Fibroblast of the conjunctiva (primary cell): Measurements from ENCODE around the gene SMPD2.

Experiments used
- DNase-seq: peaks from one replicate; pipeline ENCODE4 v3.0.0-alpha.2; 2010; ENCODE audit warnings: low read depth

Gene SMPD2

DNA sequence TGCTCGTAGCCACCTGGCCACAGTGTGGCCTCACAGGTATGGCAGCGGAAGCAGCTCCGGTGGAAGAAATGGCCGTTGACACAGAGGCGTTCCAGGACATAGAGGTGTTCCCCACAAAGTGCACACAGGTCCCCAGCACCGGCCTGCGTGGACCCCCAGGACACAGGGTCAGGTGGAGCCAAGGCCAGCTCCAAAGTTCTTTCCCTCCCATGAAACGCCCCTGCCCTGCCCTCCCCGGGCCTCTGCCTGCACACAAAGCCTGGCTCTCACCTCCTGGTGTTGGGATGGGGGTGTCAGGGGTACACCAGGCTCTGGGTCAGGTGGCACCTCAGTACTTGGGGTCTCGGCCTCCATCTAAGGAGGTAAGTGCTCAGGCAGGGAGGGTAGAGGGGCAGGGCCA, 6.6 kb downstream of the SMPD2 start:
- DNase-seq: no peak

DNA sequence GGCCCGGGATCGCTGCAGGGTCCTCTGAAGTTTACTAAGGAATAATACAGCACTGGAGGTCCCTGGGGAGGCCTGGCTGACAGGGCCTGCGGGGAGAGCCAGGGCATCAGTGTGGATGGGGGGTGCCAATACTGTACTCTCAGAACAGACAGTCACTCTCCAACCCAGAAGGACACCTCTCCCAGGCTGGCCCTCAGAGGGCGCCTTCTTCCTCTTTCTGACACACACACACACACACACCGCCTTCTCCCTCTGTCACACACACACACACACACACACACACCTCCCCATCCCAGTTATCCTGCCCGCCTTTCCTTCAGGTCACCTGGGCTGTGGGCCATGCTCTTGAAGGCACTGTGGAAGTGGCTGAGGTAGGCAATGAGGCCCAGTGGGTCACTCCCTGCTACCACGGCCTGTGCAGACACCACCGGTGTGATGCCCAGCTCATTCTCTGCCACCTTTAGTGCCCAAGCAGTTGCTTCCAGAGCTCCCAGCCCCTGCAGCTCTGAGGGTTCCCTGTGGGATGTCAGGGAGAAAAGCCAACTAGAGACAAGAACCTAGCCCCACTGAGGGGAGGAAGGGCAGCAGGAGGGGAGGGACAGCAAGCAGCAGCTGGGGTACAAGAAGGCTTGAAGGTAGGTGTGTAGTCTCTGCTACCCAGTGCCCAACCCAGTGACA, 7.5 kb downstream of the SMPD2 start:
- no peak for DNase-seq

DNA sequence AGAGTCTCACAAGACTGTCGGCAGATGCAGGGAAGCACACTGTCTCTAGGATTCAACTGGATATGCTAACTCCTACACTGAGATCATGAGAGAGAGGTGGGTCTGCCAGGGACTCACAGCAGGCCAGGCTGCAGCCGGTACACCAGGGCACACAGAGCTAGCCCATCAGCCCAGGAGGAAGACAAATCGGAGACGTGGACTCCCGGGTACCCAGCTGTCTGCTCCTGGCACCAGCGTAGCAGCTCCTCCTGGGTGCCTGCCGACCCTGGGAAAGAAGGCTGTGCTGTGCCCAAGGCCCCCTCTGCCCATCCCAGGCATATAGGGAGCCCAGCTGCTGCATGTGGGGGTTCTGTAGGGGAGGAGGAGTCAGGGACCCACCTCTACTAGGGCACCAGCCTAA, 8.1 kb downstream of the SMPD2 start:
- no peak for DNase-seq

DNA sequence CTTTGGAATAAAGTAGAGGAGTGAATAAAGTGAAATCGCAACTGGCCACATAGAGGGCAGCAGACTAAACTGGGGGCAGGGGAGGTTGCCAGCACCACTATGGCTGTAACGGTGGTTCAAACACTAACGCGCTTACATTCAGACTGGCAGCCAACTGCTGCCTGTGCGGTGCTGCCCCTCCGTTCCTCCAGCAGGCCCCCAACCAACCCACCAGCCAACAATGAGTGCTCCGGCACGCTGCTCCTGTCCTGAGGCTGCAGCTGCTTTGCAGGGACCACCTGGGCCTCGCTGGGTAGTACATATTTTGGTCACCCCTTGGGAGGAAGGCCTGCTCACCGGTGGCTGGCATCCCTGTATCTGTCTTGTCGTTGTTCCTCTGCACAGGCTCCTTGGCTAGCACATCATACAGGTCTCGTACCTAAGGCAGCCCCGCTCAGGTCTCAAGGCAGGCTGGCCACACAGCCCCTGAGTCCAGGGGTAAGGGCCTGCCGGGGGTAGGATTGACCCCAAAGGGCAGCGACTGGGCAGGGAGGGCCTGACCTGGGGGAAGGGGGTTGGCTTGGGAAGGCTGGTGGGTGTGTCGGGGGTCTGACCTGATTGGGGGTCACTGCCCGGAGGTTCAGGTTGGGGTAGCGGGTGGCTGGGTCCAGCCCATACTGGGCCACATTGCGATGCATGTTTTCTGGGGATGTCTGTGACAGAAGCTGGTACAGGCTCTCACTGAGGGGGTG, 8.7 kb downstream of the SMPD2 start:
- DNase-seq: no peak

DNA sequence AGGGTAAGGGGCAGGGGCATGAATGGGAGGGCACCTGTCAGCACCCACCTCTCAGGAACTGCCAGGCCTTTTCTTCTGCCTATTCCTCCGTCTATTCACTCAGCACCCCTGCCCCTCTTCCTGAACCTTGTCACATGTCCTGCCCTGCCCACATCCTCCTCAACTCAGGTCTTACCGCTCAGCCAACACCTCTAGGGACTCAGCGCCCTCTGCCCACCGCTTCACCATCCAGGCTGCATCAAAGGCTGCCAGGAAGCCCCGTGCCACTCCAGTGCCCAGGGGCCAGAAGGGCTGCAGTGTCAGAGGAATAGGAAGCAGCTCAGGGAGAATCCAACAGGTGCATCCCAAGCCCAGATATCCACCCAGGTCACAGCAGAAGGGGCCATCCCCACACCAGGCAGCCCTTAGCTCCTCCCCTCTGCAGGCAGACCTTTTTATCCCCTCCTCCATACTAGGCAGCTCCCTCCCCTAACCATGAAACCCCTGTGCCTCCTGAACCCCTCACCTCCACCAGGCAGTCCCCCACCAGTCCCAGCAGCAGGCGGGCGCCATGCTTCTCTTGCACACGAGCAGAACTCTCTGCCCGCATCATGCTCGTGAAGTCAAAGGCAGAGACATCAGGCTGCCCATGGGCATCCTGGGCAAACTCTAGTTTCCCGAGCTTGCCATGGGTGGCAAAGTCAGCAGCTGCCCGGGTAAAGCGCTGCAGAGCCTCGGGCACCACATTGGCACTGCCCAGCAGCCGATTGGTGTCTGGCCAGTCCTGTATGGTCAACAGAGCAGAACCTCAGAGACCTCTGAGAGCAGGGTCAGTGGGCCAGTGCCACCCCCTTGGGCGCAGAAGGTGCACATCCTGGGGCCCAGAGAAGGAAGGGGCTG, 9.5 kb downstream of the SMPD2 start:
- no peak for DNase-seq

DNA sequence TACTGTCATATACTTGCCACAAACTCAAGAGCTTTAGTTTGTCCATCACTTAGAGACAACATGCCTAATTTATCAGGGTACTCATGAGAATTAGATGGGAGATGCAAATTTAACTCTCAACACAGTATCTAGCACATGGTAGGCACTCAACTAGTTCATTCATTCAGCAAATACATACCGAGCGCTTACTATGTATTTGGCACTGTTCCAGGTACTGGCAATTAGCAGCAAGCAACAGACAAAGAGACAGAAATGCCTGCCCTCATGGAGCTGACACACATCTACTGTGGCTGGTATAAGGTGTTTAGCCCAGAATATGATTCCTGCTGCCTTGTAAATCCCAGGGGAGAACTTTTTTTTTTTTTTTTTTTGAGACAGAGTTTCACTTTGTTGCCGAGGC, 10.3 kb downstream of the SMPD2 start:
- no peak for DNase-seq

GRCh38 chr6:109451376-109451775, 10.9 kb downstream of the SMPD2 start:
- no peak for DNase-seq

DNA sequence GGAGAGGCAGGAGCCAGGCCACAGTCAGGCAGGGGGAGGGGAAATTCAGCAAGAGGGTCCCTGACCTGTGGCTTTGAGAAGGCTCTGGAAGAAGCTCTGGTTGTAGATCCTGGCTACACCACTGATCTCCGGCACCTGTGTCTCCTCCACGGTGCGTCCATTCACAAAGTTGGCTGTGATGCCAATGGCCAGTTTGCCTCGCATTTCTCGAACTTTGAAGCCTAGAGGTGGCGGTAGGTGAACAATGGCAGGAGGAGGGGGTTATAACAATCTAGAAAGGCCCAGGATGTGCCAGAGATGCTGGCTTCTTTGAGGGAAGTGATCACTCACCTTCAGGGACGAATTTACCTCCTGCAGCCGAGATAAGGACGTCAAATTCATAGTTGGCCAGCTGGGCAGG, 11.7 kb downstream of the SMPD2 start:
- no peak for DNase-seq

DNA sequence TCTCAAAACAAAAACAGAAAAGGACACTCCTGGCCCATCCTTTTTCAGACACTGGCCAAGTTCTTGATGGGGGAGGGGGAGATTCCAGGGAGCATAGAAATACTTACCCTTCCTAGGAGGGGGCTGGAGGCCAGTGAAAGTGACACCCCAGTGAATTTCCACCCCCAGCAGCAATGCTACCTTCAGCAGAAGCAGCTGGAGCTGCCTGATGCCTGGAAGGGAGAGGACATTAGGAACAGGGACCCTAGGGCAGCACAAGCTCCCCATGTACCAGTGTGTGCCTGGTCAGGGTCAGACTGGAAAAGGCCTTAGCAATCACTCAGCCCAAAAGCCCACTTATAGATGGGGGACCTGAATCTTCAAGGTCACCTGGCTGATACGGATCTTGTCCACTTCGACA, 12.6 kb downstream of the SMPD2 start:
- DNase-seq: no peak

GRCh38 chr6:109453594-109454495, 13.3 kb downstream of the SMPD2 start:
- peak; percentile 41 for DNase-seq

DNA sequence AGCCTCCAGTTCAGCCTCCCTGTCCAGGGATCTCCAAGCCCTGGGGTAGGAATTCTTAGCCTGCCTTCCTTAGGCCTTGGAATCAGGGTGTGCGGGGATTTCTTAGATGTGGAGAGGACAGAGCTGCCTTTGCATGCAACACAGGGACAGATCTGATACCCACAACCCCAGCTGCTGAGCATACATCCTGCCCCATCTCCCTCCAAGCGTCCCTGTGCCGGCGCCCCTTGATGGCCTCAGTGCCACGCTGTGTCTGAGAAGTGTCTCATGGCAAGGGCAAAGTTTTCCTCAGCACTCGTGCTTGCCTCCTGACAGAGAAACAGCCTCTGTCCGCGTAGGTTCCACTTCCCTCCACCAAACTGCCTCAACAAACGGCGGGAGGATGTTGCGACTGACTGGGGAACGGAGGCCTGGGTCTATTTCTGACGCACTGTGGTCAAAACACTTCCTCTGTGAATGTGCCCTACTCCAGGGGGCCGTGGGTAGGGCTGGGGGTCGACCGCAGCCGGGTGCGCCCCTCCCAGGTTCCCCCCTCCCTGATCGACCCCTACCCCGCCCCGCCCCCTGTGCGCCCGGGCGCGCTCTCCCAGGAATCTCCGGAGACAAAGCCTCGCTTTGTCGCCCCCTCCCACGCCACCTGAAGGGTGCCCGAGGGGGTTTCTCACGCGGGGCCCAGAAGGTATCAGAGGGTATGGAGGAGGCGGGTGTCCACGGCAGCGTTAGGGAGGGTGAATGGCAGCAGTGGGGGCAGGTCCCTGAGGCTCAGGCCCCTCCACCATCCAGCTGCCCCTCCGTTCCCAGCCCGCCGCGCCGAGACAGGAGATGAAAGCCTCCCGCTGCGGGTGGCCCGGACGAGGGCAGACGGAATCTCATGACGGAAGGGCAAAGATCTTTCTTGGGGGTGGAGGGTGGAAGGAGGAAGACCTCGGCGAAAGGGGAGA, 14.2 kb downstream of the SMPD2 start:
- DNase-seq: no peak

- DNase-seq: peak; percentile 26
Observed at GRCh38 chr6:109455437-109456110, 15.1 kb downstream of the SMPD2 start, which contains the start of gene MICAL1. TSS of gene MICAL1 (minus strand) at chr6:109455772. CDS start at chr6:109454196, 1,576 bp downstream.

DNA sequence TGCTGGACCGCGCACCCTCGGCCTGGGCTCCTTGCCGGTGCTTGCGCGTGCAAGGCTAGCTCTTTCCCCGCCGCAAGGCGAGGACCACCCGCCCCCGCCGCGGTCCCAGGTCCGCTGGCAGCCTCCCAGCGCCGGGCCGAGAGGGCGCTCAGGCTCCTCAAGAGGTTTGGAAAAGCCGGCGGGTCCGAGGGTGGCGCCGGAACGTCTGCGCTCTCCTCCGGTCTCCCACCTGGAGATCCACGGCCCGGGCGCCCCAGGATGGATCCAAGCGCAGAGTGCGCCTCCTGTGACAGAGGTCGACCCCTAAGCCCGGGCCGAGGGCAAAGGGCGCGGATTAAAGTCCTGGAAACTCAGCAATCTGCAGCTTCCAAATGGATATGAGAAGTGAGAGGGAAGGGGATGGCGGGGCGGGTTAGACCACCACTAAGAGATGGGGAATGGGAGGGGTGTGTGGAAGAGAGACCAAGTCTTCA, 15.6 kb downstream of the SMPD2 start:
- DNase-seq: no peak

DNA sequence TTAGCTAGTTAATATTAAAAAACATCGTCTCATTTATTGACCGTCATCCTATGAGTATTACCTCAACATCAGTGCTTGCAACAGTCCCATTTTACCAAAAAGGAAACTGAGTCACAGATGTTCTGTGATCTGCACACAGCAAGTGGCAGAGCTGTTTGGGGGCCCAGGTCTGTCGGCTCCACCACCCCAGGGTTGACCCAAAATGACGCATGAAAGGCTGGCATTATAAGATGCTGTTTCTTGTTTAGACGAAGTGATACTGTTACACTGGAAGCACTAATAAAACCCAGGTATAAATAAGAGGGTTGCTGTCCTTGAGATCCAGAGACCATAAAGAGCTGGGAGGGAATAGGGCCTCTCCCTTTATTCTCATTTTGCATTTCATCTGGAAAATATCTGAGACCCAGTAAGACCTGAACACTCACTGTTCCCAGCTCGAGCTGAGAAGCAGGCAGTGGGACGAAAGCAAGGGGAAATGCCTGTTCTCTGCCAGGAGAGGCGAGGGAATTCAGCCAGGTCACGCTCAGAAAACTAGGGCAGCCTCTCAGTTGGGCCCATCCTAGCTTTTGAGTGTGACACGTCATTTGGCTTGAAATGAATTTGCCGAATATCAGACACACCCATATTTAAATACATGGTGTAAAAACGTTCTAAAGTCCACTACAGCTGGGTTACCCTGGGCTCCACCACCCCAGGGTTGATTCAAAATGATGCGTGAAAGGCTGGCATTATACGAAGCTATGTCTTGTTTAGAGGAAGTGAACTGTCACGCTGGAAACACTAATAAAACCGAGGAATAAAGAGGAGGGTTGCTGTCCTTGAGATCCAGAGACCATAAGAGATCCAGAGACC, 16.4 kb downstream of the SMPD2 start:
- peak; percentile 40 for DNase-seq

DNA sequence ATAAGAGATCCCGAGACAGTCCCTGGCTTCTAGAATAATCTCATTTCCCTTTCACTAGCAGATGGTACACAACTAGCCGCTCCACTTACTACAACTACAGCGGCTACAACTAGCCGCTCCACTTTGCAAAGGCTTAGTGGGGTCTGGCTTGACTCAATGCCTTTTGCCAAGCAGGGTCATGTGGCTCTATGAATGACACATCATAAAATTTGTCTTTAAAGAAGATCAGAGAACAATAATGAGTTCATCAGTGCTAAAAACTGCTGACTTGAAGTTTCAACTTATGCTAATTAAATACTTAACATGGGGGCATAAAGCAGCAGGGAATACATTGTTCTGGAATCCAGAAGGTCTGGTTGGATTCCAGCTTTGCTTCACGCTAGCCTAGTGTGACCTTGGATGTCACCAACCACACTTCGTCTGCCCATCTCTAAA, 17.1 kb downstream of the SMPD2 start:
- DNase-seq: no peak

- no peak for DNase-seq
Observed at GRCh38 chr6:109458774-109459531, 18.4 kb downstream of the SMPD2 start.

DNA sequence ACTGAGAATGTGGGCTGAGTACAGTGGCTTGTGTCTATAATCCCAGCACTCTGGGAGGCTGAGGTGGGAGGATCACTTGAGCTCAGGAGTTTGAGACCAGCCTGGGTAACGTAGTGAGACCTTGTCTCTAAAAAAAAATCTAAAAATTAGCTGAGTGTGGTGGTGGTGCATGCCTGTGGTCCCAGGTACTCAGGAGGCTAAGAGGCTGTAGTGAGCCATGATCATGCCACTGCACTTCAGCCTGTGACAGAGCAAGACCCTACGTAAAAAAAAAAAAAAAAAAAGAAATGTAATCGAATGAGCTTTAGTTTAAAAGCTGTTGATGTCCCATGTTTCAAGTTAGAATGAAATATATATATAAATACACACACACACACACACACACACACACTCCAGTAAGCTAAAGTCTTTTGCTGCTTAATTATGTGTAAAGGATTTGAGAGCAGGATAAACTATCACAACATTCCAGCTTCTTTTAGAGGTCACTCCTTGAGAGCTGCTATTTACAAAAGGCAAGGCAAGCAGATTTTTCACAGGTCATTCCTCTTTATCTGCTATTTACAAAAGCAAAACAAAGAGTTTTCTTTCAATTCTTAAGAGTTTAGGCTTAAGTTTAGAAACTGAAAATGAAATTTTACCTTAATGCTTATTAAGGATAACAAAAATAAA, 19.8 kb downstream of the SMPD2 start:
- no peak for DNase-seq
